ENCODE measurements around the gene IGFL1.
"Not testable (repeated sequence)": the region's sequence is repeated elsewhere in the genome, so short reads cannot be mapped to it uniquely, and the experiment has no call there.

Gene IGFL1

DNA sequence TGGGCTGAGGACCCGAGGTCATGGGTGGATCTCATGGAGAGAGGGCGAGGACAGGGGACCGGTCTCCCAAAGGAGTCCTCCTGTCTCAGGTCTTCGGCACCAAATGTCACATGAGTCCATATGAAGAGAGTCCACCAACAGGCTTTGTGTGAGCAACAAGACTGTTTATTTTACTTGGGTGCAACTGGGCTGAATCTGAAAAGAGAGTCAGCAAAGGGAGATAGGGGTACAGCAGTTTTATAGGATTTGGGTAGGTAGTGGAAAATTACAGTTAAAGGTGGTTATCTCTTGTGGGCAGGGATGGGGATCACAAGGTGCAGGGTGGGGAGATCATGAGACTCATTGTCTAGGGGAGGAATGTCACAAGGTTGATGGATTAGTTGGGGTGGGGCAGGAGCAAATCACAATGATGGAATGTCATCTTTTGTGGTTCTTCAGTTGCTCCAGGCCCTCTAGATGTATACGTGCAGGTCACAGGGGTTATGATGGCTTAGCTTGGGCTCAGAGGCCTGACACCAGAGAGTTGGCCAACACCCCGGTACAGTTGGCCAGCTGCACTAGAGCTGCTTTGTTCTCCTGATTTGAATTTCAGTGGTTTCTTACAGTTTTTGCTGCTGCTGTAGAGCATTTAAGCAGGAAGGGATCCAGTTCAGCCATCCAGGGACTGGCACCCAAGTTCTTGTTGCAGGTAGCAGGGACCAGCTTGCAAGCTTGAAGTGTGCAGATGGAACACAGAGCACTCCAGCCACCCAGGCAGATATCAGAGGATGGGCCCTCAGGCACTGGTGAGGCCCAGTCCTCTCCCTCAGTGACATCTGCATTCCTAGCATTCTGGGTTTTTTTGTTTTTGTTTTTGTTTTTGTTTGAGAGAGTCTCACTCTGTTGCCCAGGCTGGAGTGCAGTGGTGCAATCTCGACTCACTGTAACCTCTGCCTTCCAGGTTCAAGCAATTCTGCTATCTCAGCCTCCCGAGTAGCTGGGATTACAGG lies 26.4 kb upstream of the IGFL1 start:
- no peak for DNase-seq

DNA sequence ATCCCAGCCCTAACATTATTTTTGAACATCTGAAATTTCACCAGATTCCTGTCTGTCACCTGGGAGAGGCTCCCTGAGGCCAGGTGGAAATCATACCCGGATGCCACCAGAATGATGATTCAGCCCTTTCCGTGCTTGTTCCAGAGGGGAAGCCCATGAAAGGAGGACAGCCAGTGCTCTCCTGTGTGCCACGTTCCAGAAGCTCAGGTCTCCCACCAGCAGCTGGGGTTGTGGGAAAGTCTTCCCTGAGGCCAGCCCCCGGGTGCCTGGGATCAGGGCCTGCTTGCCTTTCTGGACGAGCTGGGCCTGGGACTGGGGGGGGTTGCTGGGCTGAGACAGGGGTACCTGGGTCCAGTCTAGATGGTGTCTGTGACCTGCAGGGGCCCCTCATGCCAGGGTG lies 25.5 kb upstream of the IGFL1 start:
- no peak for DNase-seq

DNA sequence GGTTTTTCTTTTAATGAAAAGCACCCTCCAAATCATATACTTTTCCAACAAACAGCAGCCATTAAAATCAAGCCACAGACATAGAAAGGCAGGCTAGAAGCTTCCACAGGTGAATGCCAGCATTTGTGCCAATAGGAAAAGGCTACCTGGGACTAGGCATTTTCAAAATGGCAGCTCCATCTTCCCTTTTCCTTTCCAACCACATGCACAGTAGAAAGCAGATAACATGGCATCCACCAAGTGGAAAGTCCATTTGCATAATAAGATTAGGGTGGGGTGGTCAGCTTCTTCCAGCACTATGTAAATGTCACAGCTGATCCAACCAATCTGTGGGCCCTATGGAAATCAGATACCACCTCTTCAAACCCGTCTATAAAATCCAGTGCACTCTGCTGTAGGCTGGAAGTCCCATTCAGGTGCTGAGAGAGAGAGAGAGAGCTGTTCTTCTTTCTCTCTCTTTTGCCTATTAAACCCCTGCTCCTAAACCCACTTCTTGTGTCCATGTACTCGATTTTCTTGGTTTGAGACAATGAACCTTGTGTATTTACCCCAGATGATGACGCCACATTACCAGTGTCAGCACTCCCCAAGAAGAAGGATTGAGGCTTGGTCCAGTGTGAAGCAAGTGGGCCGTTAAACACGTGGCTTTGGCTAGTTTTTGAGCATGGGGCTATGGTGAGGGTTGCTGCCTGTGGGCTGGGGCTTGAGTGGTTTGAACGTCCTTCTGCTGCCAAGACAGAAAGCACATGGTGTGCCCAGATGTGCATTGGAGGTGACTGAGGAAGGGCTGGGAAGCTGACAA lies 24.2 kb upstream of the IGFL1 start:
- no peak for DNase-seq

DNA sequence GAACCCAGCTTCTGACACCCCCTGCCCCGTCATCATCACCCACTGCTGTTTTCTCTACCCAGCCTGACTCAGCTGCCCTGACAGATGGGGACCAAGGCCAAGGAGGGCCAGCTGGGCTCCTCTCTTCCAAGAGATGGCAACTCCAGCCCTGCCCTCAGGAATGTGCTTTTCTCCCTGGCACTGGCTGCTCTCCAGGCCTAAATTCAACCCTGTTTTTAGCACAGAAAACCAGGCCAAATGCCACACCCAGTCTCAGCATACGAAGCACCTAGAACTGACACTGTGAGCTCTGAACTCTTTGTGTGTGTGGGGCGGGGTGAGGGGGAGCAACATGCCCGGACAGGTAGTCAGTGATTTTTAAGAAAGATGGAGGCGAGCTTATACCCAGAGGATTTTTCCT lies 23.4 kb upstream of the IGFL1 start:
- DNase-seq = no peak

DNA sequence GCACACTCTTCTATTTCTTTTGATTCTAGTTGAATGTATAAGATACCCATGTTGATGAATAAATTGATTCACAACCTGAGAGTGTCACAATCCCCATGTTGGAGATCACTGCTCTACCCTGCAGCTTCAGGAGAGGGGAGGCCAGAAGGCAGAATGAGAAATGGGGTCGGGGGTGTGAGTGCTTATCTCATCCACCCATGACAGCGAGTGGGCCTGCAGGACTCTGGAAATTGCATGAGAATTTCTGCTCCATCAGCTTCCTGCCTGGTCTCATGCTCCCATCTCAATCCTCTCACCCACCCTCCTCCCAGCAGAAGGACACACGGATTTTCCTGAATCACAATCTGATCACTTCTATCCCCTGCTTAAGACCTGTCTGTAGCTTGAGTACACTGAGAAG lies 22.9 kb upstream of the IGFL1 start:
- no peak for DNase-seq

DNA sequence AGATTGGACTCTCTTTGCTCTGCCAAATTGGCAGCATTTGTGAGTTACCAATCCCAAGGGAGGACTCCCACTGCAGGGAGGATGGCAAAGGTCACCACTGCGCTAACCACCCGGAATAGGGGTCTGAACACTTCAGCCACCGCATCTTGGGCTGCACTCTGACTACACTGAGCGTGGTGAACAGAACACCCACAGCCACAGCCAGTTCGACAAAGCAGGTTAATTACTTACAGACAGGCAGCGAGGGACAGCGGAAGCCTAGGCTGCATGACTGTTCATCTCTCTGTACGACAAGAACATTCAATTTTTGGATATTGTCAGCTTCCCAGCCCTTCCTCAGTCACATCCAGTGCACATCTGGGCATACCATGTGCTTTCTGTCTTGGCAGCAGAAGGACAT lies 21.7 kb upstream of the IGFL1 start:
- DNase-seq = not testable (repeated sequence)

DNA sequence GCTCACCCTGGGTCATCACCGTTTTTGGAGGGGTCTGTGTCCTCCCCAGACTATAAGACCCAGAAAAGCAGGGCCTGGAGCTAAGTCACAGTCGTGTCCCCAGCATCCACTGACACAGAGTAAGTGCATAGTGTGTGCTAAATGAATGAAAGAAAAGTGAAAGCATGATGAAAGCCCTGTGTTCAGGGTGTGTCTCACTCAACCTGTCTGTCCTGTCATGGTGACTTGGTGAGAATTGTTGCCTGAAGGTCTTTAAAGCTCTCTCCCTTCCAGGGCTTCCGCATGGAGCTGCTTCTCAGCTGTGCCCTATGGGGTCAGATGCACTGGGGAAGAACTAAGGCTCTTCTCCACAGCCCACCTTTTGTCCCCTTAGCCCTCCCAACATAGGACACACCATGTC lies 20.5 kb upstream of the IGFL1 start:
- no peak for DNase-seq

DNA sequence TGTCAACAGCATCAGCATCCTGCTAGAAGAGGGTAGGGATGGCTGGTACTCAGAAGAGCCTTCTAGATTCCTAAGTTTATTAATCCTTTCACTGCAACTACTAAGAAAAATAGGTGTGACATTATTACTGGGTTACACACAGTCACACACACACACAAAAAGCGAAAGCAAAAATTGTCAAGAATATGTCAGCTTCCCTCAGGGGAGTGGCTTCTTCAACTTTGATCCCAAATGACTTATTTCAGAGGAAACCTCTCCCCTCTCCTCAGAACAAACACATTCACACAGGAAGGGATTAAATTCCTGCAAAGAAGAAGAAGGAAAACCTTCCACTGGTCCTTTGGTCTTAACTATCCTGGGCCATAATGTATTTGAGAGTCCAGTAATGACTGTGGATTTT lies 20.1 kb upstream of the IGFL1 start:
- DNase-seq = no peak

DNA sequence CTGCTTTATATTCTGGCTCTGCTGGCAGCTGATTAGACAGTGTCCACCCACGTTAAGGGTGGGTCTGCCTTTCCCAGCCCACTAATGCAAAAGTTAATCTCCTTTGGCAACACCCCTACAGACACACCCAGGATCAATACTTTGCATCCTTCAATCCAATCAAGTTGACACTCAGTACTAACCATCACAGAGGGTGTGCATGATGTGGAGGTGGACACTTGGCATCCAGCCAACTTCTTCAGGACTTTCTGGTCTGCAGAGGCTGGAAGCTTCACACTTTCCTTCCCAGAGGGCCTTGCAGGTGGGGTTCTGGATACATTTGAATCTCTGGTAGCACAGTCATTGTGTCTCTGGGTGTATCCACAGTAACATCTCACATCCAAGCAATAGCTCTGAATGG lies 18.9 kb upstream of the IGFL1 start:
- no peak for DNase-seq

DNA sequence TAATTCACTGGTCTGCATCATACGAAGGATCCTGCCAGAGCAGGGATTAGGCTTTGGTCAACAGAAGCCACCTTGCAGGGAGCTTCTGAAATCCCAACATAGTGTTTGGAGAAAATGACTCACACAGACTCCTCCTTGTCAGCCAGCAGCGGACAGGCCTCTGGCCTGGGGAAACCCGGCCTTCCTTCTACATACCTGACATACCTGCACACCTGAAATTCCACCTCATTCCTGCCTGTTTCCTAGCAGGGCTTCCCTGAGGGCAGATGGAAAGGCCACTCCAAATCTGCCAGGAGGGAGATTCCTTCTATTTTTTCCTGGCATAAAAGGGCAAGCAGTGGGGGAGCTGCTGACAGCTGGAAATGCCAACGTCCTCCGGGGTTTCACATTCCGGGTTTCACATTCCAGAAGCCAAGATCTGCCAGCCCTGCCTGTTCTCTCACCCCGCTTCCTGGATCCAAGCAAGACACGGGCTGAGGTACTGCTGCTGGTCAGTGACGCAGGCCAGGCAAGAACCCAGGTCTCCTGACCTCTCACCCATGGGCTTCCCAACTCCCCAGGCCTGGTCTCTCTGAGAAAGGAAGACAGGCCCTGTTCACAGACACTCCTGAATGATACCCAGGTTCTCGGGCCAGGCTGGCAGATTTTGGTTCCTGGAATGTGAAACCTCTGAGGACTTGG lies 18.2 kb upstream of the IGFL1 start:
- DNase-seq = no peak

DNA sequence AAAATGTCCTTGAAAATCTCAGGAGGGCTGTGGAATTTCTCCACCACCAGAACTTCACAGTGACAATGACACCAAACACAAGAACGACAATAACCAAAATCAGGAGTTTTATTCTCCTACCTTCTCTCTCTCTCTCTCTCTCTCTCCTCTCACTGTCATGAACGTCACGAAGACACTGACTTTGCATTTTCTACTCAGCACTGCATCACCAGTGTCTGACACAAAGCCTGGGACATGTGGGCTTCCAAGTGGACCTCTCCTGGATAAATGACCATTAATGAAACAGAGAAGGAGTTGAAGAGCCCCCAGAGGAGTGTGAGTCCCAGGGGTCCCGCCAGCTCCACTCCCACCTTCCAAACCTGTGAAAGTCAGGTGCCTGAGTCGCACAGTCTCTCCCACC lies 16.9 kb upstream of the IGFL1 start:
- not testable (repeated sequence) for DNase-seq

DNA sequence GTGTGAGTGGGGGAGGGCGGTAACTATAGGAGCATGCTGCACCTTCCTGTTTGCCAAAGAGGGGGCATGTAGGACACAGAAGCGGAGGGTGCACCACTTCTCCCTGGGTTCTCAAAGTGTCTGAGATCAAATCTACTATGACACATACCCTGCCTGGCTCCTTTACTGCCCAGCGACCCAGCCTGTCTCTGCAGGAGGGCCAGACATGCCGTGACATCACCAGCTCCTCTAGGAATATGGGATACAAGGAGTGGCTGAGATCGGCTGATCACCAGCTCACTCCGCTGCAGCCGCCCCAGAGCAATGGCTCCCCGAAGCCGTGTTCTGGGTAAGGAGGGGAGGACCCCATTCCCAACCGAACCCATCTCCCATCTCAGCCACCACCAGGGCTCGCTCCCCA lies 16.4 kb upstream of the IGFL1 start:
- no peak for DNase-seq

DNA sequence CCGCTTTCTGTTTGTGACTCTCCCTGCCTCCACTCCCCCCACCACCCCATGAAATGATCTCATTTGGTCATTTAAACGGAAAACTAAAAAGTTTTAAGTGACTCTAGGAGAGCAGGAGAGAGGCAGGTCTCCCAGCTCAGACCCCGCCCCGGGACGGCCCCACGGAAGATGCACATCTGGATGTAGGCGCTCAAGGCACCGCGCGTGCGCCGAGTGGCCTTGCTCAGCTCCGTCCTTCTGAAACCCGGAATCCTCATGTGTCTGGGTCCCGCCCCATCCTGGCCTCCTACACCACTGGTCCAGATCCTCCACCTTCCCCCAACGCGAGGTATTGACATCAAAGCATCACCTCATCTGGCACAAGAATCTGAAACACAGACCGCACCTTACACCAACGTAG lies 15.7 kb upstream of the IGFL1 start:
- no peak for DNase-seq

DNA sequence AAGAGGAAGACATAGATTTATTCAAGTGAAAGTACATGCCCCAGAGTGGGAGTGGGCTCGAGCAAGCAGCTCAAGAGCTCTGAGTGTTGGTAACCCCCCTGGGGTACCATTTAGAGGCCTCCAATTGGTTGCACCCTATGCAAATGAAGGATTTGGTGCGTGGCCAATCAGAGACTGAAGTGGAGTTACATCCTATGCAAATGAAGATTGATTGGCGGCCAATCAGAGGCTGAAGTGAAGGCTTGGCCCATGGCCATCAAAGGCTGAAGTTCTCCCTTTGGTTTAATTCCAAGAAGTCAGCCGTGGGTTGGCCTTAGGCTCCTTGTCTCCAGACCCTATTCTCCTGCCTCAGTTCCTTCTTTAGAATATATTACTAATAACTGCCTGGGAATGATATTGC lies 12.9 kb upstream of the IGFL1 start:
- no peak for DNase-seq

DNA sequence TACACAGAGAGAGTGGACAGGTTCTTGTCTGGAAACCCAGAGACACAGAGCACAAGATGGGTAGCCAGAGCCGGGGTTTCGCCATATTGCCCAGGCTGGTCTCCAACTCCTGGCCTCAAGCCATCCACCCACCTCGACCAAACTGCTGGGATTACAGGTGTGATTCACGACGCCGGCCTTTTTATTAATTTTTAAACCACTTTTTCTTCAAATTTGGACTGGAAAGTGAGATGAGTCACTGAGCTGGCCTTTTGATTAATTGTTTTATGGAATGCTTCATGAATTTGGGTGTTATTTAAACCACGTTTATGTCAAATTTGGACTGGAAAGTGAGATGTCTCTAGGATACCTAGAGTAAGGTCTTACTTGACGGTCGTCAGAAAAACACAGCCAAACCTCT lies 12.1 kb upstream of the IGFL1 start:
- DNase-seq = no peak

DNA sequence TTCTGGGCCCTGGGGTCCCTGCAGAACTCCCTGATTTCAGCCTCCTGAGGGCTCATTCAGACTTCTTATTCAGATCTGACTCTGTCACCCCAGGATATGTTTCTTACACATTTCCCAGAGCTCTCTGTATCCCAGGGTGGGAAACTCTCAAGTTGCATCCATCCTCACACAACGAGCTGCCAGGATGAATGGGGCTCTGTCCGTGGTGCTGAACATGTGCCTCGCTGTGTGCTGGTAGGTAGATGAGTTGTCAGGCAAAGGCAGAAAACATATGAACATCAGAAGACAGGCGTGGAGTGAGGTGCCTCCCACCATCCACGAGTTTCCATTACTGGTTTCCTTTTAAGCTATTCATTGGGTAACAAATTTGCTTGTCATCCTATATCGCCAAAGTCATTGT lies 11.4 kb upstream of the IGFL1 start:
- no peak for DNase-seq

DNA sequence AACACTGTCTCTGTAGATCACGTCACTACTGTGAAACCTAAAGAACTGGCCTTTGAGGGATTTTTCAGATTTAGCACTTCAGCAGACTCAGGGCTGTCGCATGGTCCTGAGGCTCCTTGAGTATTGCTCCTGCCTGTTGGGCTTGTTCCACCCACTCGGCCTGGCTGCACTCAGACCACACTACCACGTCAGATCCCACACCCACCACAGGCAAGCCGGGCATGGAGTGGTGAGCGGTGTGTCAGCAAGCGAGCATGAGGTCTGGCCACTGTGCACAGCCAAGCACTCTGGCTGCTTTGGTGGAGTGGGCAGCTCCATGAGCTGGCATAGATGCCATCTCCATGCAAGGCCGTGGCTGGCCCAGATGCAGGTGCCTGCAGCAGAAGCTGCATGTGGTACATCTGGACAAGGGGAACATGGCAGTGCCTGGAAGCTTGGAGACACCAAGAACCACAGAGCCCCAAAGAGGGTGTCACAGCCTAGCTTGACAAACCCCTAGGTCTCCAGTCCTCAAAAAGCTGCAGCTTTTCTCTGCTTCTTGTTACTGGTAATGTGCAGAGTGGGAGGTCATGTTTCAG lies 9.4 kb upstream of the IGFL1 start:
- no peak for DNase-seq

DNA sequence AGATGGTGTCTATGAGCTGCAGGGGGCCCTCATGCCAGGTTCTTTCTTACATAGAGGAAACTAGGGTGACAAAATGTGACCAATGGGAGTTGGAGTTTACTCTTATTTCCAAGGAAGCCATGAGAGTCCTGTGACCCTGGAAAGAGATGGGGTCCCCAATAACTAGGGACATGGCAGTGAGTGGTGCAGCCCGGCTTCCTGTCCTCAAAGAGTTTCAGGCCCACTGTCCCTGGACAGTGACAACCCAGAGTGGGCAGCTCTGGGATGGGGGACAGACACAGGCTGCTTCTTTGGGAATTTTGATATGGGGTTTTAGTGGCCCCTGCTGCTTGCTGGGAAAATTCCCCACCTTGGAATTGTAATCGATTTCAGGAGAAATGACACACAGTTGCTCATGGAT lies 8.4 kb upstream of the IGFL1 start:
- DNase-seq = no peak

DNA sequence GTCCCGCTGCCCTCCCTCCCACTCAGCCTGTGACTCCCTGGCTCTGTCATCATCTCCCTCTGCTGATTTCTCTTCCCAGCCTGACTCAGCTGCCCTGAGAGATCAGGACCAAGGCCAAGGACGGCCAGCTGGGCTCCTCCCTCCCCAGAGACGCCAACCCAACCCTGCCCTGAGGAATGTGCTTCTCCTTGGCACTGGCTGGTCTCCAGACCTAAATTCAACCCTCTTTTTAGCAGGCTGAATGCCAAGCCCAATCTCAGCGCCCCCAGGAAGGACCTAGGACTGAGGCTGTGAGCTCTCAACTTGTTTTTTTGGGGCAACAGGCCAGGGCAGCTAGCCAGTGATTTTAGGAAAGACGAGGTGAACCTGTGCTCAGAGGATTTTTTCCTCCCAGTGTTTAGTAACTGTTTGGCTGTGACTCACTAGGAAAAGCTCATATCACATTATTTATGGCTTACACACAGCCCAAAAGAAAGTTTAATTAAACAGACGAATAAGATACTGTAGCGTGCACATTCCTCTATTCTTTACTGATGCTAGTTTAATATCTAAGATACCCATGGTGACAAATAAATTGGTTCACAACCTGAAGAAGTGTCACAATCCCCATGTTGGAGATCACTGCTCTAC lies 7.4 kb upstream of the IGFL1 start:
- no peak for DNase-seq

DNA sequence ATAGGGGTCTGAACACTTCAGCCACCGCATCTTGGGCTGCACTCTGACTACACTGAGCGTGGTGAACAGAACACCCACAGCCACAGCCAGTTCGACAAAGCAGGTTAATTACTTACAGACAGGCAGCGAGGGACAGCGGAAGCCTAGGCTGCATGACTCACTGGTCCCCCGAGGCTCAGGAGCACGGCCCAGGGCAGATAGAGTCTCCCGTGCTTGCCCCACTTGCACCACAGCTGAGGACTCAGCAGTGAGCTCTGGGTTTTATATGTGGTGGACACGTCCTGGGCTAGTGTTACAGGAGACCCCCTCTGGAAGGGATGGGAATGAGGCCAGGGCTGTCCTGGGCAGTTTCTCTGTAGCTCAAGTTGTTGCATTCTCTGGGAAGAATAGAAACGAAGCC lies 5.8 kb upstream of the IGFL1 start:
- DNase-seq = not testable (repeated sequence)

DNA sequence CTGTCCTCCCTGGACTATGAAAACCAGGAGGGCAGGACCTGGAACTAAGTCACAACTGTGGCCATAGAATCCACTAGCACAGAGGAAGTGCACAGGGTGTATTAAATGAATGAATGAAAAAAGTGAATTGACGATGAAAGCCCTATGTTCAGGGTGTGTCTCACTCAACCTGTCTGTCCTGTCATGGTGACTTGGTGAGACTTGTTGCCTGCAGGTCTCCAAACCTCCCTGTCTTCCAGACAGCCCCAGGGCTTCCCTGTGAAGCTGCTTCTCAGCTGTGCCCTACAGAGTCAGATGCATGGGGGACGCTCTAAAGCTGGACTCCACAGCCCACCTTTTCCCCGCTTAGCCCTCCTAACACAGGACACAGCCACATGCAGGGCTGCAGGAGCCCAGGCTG lies 4.8 kb upstream of the IGFL1 start:
- no peak for DNase-seq

DNA sequence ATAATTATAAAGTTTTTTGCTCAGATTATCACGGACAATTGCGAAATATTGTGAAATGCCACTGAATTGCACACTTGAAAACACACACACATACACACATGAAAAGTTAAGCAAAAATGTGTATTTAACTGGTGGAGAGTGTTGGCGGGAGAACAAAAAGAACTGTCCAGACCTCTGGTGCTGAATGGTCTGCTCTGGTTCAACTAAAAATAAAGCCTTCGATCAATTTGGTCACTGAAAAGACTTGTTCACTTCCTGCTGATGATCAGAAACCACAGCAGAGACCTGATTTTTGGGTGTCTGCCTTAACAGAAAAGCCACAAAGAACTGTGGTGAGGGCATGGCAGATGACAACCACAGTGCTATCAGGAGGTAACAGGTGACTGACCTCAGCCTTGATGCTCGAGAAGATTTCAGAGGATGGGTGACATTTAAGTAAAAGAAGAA lies 4.0 kb upstream of the IGFL1 start:
- no peak for DNase-seq

Measured in KG1 (cell line).